HEK293T (cell line): ENCODE measurements around the gene RNF208.

Experiments
- CTCF ChIA-PET: fragments of 350-600 bp; formaldehyde crosslinking; extraction: SDS; loops from one replicate; lab custom pipeline; 2021; ENCODE audit warnings: antibody characterized with exemption, inconsistent platforms; lab: Yijun Ruan, JAX
- POLR2A ChIA-PET: fragments of 350-600 bp; formaldehyde crosslinking; extraction: SDS; loops from one replicate; lab custom pipeline; 2020; ENCODE audit warnings: antibody characterized with exemption, inconsistent platforms; lab: Yijun Ruan, JAX
- DNase-seq: peaks from one replicate; pipeline ENCODE4 v3.0.0; 2012; ENCODE audit warnings: mixed read lengths; ENCODE audit errors: extremely low spot score
- ARNT ChIP-seq: fragments of 450-650 bp; IDR thresholded peaks from 2 replicates; pipeline ENCODE4 v1.6.1; 2017; ENCODE audit warnings: mild to moderate bottlenecking
- BHLHE40 ChIP-seq: fragments of 450-650 bp; IDR thresholded peaks from 2 replicates; pipeline ENCODE4 v1.6.1; 2016; ENCODE audit warnings: mild to moderate bottlenecking, moderate library complexity, borderline replicate concordance
- CTBP1 ChIP-seq: fragments of 450-650 bp; IDR thresholded peaks from 2 replicates; pipeline ENCODE4 v1.6.1; 2016; ENCODE audit warnings: borderline replicate concordance
- ELF4 ChIP-seq: fragments of 450-650 bp; IDR thresholded peaks from 2 replicates; pipeline ENCODE4 v1.6.1; 2017; ENCODE audit warnings: antibody characterized with exemption
- FOXA1 ChIP-seq: fragments of 450-650 bp; IDR thresholded peaks from 2 replicates; pipeline ENCODE4 v1.6.1; 2016; ENCODE audit warnings: mild to moderate bottlenecking
- FOXK2 ChIP-seq: fragments of 450-650 bp; IDR thresholded peaks from 2 replicates; pipeline ENCODE4 v1.6.1; 2016; ENCODE audit warnings: mild to moderate bottlenecking
- FOXM1 ChIP-seq: fragments of 450-650 bp; IDR thresholded peaks from 2 replicates; pipeline ENCODE4 v1.6.1; 2017; ENCODE audit warnings: mild to moderate bottlenecking, borderline replicate concordance
- HDGF ChIP-seq: fragments of 450-650 bp; IDR thresholded peaks from 2 replicates; pipeline ENCODE4 v1.6.1; 2017; ENCODE audit warnings: antibody characterized with exemption, borderline replicate concordance
- L3MBTL2 ChIP-seq: fragments of 450-650 bp; conservative IDR thresholded peaks from 2 replicates; pipeline ENCODE4 v1.6.1; 2016; ENCODE audit warnings: mild to moderate bottlenecking
- LEF1 ChIP-seq: fragments of 450-650 bp; IDR thresholded peaks from 2 replicates; pipeline ENCODE4 v1.6.1; 2017; ENCODE audit warnings: mild to moderate bottlenecking, borderline replicate concordance
- NFRKB ChIP-seq: fragments of 450-650 bp; IDR thresholded peaks from 2 replicates; pipeline ENCODE4 v1.6.1; 2016; ENCODE audit warnings: mild to moderate bottlenecking, moderate library complexity
- SUZ12 ChIP-seq: fragments of 450-650 bp; IDR thresholded peaks from 2 replicates; pipeline ENCODE4 v1.6.1; 2016; ENCODE audit warnings: mild to moderate bottlenecking
- TARDBP ChIP-seq: fragments of 450-650 bp; IDR thresholded peaks from 2 replicates; pipeline ENCODE4 v1.6.1; 2016
- ZNF384 ChIP-seq: fragments of 450-650 bp; IDR thresholded peaks from 2 replicates; pipeline ENCODE4 v1.6.1; 2016
- TF ChIP-seq, protein P1 (sequence below): fragments of 450-650 bp; IDR thresholded peaks from 2 replicates; pipeline ENCODE4 v1.6.1; 2016

RNF208 gene

DNA sequence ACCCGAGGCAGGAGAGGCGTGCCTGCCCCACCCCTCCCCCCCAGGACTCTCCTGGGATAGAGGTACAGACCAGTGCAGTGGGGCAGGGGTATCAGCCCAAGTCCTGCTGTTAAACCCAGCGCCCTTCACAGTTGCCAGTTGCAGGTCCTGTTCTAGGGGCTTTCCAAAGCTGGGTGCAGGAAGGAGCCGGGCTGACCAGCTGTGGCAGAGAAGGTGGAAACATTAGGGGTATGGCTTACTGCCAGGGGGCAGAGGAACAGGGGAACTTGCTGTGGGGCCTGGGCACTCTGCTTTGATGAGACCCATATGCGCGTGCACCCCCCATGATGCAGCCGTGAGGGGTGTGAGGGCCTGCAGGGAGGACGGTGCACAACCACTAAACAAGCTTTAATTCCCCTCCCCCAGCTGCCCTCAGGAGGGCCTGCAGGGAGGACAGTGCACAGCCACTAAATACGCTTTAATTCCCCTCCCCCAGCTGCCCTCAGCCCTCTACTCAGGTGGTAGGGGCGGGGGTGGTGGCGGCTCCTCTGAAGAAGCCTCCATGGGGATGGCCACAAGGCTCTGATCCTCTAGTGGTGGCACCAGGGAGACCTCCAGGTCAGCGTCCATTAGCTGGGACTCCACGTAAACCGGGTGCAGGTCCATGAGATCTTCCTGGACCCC is 51.4 kb downstream of the RNF208 start:
- no peak for DNase-seq
- ChIA-PET POLR2A (interaction anchor here (0.9 to 3.2 kb wide), 7 partner anchors 17 to 70 kb away, joined by 3 to 8 read pairs (median 4); partner anchors contain the start of genes ANAPC2, SSNA1 and TUBB4B), CTCF (no interaction called here)
- TF ChIP-seq FOXK2 (no peak), CTBP1 (no peak), FOXA1 (no peak), ARNT (no peak), BHLHE40 (no peak), L3MBTL2 (no peak), FOXM1 (no peak), ZNF384 (no peak), TARDBP (no peak), HDGF (no peak), SUZ12 (no peak), LEF1 (no peak), NFRKB (no peak), ELF4 (no peak)
- TF ChIP-seq, protein P1, sequence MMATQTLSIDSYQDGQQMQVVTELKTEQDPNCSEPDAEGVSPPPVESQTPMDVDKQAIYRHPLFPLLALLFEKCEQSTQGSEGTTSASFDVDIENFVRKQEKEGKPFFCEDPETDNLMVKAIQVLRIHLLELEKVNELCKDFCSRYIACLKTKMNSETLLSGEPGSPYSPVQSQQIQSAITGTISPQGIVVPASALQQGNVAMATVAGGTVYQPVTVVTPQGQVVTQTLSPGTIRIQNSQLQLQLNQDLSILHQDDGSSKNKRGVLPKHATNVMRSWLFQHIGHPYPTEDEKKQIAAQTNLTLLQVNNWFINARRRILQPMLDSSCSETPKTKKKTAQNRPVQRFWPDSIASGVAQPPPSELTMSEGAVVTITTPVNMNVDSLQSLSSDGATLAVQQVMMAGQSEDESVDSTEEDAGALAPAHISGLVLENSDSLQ, result no peak
